ENCODE results near the gene SMARCC2.

- TF ChIP-seq FEZF1 (tag by site-specific recombination; IDR thresholded peaks at IDR 0.05) (no peak), ZNF174 (tag by site-specific recombination; IDR thresholded peaks at IDR 0.05) (no peak), ZNF157 (tag by site-specific recombination; IDR thresholded peaks at IDR 0.05) (no peak), ZNF16 (tag by site-specific recombination; IDR thresholded peaks at IDR 0.05; ENCODE audit: low read depth) (no peak), ZBTB8A (tag by site-specific recombination; IDR thresholded peaks at IDR 0.05) (no peak), HOXA7 (CRISPR knock-in tag; IDR thresholded peaks at IDR 0.05; ENCODE audit: borderline replicate concordance) (no peak), RBAK (tag by site-specific recombination; IDR thresholded peaks at IDR 0.05) (no peak), CTCF (tag by site-specific recombination; IDR thresholded peaks at IDR 0.05) (no peak), ZNF324 (tag by site-specific recombination; IDR thresholded peaks at IDR 0.05) (no peak), ZNF513 (tag by site-specific recombination; IDR thresholded peaks at IDR 0.05) (no peak), ZNF19 (tag by site-specific recombination; IDR thresholded peaks at IDR 0.05; ENCODE audit: low read depth) (no peak), AEBP2 (tag by site-specific recombination; IDR thresholded peaks at IDR 0.05; ENCODE audit: borderline replicate concordance) (no peak)
These were observed 24.9 kb downstream of the SMARCC2 start for GRCh38 chr12:56164345-56164729.

All from HEK293 (cell line).